Trophoblast cell (in vitro differentiated cells and primary cell): ENCODE results near the gene DPP8.

Experiments
- DNase-seq, 2 donors: peaks; one replicate each; pipeline ENCODE4 v3.0.0-alpha.2; 2016
- H2AFZ ChIP-seq: 2 replicates; pipeline ENCODE4 v1.6.1; 2013; ENCODE audit warnings: low read length, moderate library complexity, mild to moderate bottlenecking; ENCODE audit not compliant: insufficient read depth, poor library complexity
- H2AK5ac ChIP-seq: 2 replicates; pipeline ENCODE4 v1.6.1; 2013; ENCODE audit warnings: mild to moderate bottlenecking, low read length
- H2BK120ac ChIP-seq: 2 replicates; pipeline ENCODE4 v1.6.1; 2013; ENCODE audit warnings: low read length, mild to moderate bottlenecking, moderate library complexity; ENCODE audit not compliant: insufficient read depth, poor library complexity
- H2BK12ac ChIP-seq: 2 replicates; pipeline ENCODE4 v1.6.1; 2013; ENCODE audit warnings: mild to moderate bottlenecking, low read length, moderate library complexity
- H2BK5ac ChIP-seq: 2 replicates; pipeline ENCODE4 v1.6.1; 2013; ENCODE audit warnings: low read length, low read depth, moderate library complexity, mild to moderate bottlenecking; ENCODE audit not compliant: poor library complexity
- H3K14ac ChIP-seq: 2 replicates; pipeline ENCODE4 v1.6.1; 2013; ENCODE audit warnings: mild to moderate bottlenecking, low read length
- H3K18ac ChIP-seq: 2 replicates; pipeline ENCODE4 v1.6.1; 2013; ENCODE audit warnings: mild to moderate bottlenecking, low read length
- H3K23ac ChIP-seq: 2 replicates; pipeline ENCODE4 v1.6.1; 2013; ENCODE audit warnings: low read length
- H3K27ac ChIP-seq: 2 replicates; pipeline ENCODE4 v1.5.1; 2013; ENCODE audit warnings: low read depth, mild to moderate bottlenecking, inconsistent platforms, low read length, moderate library complexity
- H3K27me3 ChIP-seq: 2 replicates; pipeline ENCODE4 v1.6.1; 2013; ENCODE audit warnings: inconsistent platforms, mild to moderate bottlenecking, low read length, moderate library complexity; ENCODE audit not compliant: insufficient read depth
- H3K36me3 ChIP-seq, 2 experiments: 1 replicate in 1 of 2; 2 replicates in 1 of 2; pipeline ENCODE4 v1.6.1; 2013; ENCODE audit warnings: low read length in 2 of 2, mild to moderate bottlenecking in 2 of 2, moderate library complexity in 1 of 2; ENCODE audit not compliant: insufficient read depth in 2 of 2, control insufficient read depth in 1 of 2
- H3K4ac ChIP-seq: 2 replicates; pipeline ENCODE4 v1.6.1; 2013; ENCODE audit warnings: low read depth, mild to moderate bottlenecking, low read length, moderate library complexity
- H3K4me1 ChIP-seq, 2 experiments: 1 replicate in 1 of 2; 2 replicates in 1 of 2; pipeline ENCODE4 v1.6.1; 2013; ENCODE audit warnings: low read length in 2 of 2, mild to moderate bottlenecking in 2 of 2, moderate library complexity in 1 of 2; ENCODE audit not compliant: insufficient read depth in 2 of 2, control insufficient read depth in 1 of 2
- H3K4me2 ChIP-seq: 2 replicates; pipeline ENCODE4 v1.6.1; 2013; ENCODE audit warnings: inconsistent platforms, mild to moderate bottlenecking, low read length, moderate library complexity
- H3K4me3 ChIP-seq: 2 replicates; pipeline ENCODE4 v1.5.1; 2013; ENCODE audit warnings: mild to moderate bottlenecking, low read depth, low read length, inconsistent platforms
- H3K79me1 ChIP-seq: one replicate; pipeline ENCODE4 v1.6.1; 2013; ENCODE audit warnings: low read length
- H3K79me2 ChIP-seq: 2 replicates; pipeline ENCODE4 v1.6.1; 2013; ENCODE audit warnings: low read length, mild to moderate bottlenecking; ENCODE audit not compliant: control insufficient read depth, insufficient read depth, poor library complexity
- H3K9ac ChIP-seq: 2 replicates; pipeline ENCODE4 v1.6.1; 2013; ENCODE audit warnings: mild to moderate bottlenecking, low read length
- H3K9me3 ChIP-seq: 2 replicates; pipeline ENCODE4 v1.6.1; 2013; ENCODE audit warnings: low read depth, mild to moderate bottlenecking, control low read depth, inconsistent platforms, low read length; ENCODE audit not compliant: insufficient read depth
- H4K12ac ChIP-seq: 2 replicates; pipeline ENCODE4 v1.6.1; 2013; ENCODE audit warnings: low read depth, mild to moderate bottlenecking, low read length, moderate library complexity
- H4K8ac ChIP-seq: 2 replicates; pipeline ENCODE4 v1.6.1; 2013; ENCODE audit warnings: low read depth, mild to moderate bottlenecking, low read length, moderate library complexity
- H4K91ac ChIP-seq: one replicate; pipeline ENCODE4 v1.6.1; 2013; ENCODE audit warnings: low read depth, mild to moderate bottlenecking, low read length, moderate library complexity
- WGBS: extraction: QIAGEN DNeasy Blood & Tissue Kit; methylation state at CpG from one replicate; pipeline ENCODE4 v1.1.7; 2013; ENCODE audit warnings: missing lambda C conversion rate; ENCODE audit not compliant: insufficient read length, insufficient coverage; ENCODE audit errors: extremely low coverage; 5-methylcytosine and 5-hydroxymethylcytosine counted together

DPP8 gene

GRCh38 chr15:65532738-65533051 is 15.2 kb upstream of the DPP8 start:
- Histone ChIP-seq H2AK5ac (no peak overlapping the region), H3K4me1 (no peaks in the 10 kb centered on the region), H3K9me3 (no peaks in the 10 kb centered on the region), H3K9ac (no peak overlapping the region), H3K18ac (no peak overlapping the region), H3K4me3 (no peak overlapping the region), H2BK5ac (no peak overlapping the region), H2AFZ (no peak overlapping the region), H4K12ac (no peak overlapping the region), H3K27me3 (no peaks in the 10 kb centered on the region), H4K8ac (no peak overlapping the region), H3K14ac (no peak overlapping the region), H3K4me2 (no peak overlapping the region), H3K79me2 (peaks cover 12% of the 10 kb centered on the region), H2BK12ac (no peak overlapping the region), H2BK120ac (no peak overlapping the region), H3K27ac (no peak overlapping the region), H4K91ac (no peak overlapping the region), H3K4ac (no peak overlapping the region), H3K79me1 (peaks cover 9% of the 10 kb centered on the region), H3K36me3 (peaks cover 3 to 4% of the 10 kb centered on the region in 2 experiments), H3K23ac (no peak overlapping the region)
- no peak for DNase-seq
- no CpG with 5 or more reads among the region's 1 CpG for WGBS

- peak within 1 kb of the TSS; percentile 98 for H4K12ac ChIP-seq
- peak within 1 kb of the TSS; percentile 71 for H2AFZ ChIP-seq
- DNase-seq = peak; percentile 84 to 92
- H3K79me1 ChIP-seq = peaks cover 9% of the 10 kb centered on the region
- H3K18ac ChIP-seq = peak within 1 kb of the TSS; percentile 98
- H4K8ac ChIP-seq = peak within 1 kb of the TSS; percentile 92
- H3K9ac ChIP-seq = peak within 1 kb of the TSS; percentile 86
- no peaks in the 10 kb centered on the region for H3K27me3 ChIP-seq
- peak within 1 kb of the TSS; percentile 45 for H2BK12ac ChIP-seq
- H3K27ac ChIP-seq = peak within 1 kb of the TSS; percentile 67
- no CpG with 5 or more reads among the region's 88 CpGs for WGBS
- peak within 1 kb of the TSS; percentile 65 for H3K4me2 ChIP-seq
- H2AK5ac ChIP-seq = peak within 1 kb of the TSS; percentile 95
- H3K23ac ChIP-seq = no peak within 1 kb of the TSS
- peaks cover 10% of the 10 kb centered on the region for H3K79me2 ChIP-seq
- peak within 1 kb of the TSS; percentile 75 for H2BK120ac ChIP-seq
- H3K4me3 ChIP-seq = peak within 1 kb of the TSS; percentile 91
- peak within 1 kb of the TSS; percentile 63 for H2BK5ac ChIP-seq
- H3K4ac ChIP-seq = peak within 1 kb of the TSS; percentile 92
- H3K9me3 ChIP-seq = no peaks in the 10 kb centered on the region
- H3K4me1 ChIP-seq = no peaks in the 10 kb centered on the region
- H3K36me3 ChIP-seq = no peaks in the 10 kb centered on the region
- peak within 1 kb of the TSS; percentile 65 for H3K14ac ChIP-seq
- peak within 1 kb of the TSS; percentile 99 for H4K91ac ChIP-seq
Observed at GRCh38 chr15:65530318-65531111, 13.0 kb upstream of the DPP8 start, which contains the start of gene HACD3. Gene HACD3, plus strand, starts transcription at chr15:65530463. Its CDS starts 169 bp downstream, at chr15:65530632.

GRCh38 chr15:65529762-65530317 is 12.4 kb upstream of the DPP8 start:
- Histone ChIP-seq H3K9ac (no peak overlapping the region), H3K9me3 (no peaks in the 10 kb centered on the region), H3K4me1 (no peaks in the 10 kb centered on the region), H3K14ac (no peak overlapping the region), H2BK120ac (no peak overlapping the region), H2BK5ac (peak overlapping the region; percentile 3), H3K18ac (no peak overlapping the region), H3K79me2 (peaks cover 10% of the 10 kb centered on the region), H3K79me1 (peaks cover 9% of the 10 kb centered on the region), H3K4ac (no peak overlapping the region), H3K27ac (no peak overlapping the region), H3K4me2 (peak overlapping the region; percentile 65), H4K8ac (peak overlapping the region; percentile 45), H2AK5ac (no peak overlapping the region), H3K36me3 (no peaks in the 10 kb centered on the region), H4K91ac (no peak overlapping the region), H3K4me3 (no peak overlapping the region), H4K12ac (no peak overlapping the region), H3K27me3 (no peaks in the 10 kb centered on the region), H2BK12ac (no peak overlapping the region), H2AFZ (no peak overlapping the region), H3K23ac (no peak overlapping the region)
- WGBS = no CpG with 5 or more reads among the region's 13 CpGs
- no peak for DNase-seq

- H3K4ac ChIP-seq = no peak overlapping the region
- no CpG with 5 or more reads among the region's 20 CpGs for WGBS
- H3K18ac ChIP-seq = no peak overlapping the region
- no peaks in the 10 kb centered on the region for H3K9me3 ChIP-seq
- H3K79me2 ChIP-seq = peaks cover 10% of the 10 kb centered on the region
- no peak for DNase-seq
- no peak overlapping the region for H2BK5ac ChIP-seq
- H3K27ac ChIP-seq = no peak overlapping the region
- H2AFZ ChIP-seq = no peak overlapping the region
- H2AK5ac ChIP-seq = no peak overlapping the region
- H2BK12ac ChIP-seq = no peak overlapping the region
- H3K4me2 ChIP-seq = no peak overlapping the region
- peaks cover 9% of the 10 kb centered on the region for H3K79me1 ChIP-seq
- no peaks in the 10 kb centered on the region for H3K36me3 ChIP-seq
- H3K27me3 ChIP-seq = no peaks in the 10 kb centered on the region
- no peak overlapping the region for H3K14ac ChIP-seq
- H2BK120ac ChIP-seq = no peak overlapping the region
- H3K4me3 ChIP-seq = no peak overlapping the region
- H3K9ac ChIP-seq = no peak overlapping the region
- H4K91ac ChIP-seq = no peak overlapping the region
- no peak overlapping the region for H3K23ac ChIP-seq
- H4K12ac ChIP-seq = no peak overlapping the region
- H4K8ac ChIP-seq = no peak overlapping the region
- no peaks in the 10 kb centered on the region for H3K4me1 ChIP-seq
Observed at GRCh38 chr15:65528461-65529060, 11.1 kb upstream of the DPP8 start.
